HepG2 (cell line): ENCODE results near the gene HYAL1. TPM values are rescaled to one million over a fixed set of nuclear protein-coding genes. Genes with fewer than 3 reads are reported as not detected.

ENCODE experiments used
- AGO1 ChIP-seq: fragments of 200-400 bp; formaldehyde crosslinking; IDR thresholded peaks from 2 replicates; pipeline ENCODE4 v1.6.1; 2017; ENCODE audit warnings: mild to moderate bottlenecking, low read depth, low read length, moderate library complexity; ENCODE audit not compliant: poor library complexity, severe bottlenecking
- EEA1 ChIP-seq: sonication (generic); formaldehyde crosslinking; IDR thresholded peaks from 2 replicates; pipeline ENCODE4 v1.5.1; 2020; ENCODE audit warnings: mild to moderate bottlenecking, missing genetic modification reagents, borderline replicate concordance
- ELF1 ChIP-seq: sonication (generic); formaldehyde crosslinking; IDR thresholded peaks from 2 replicates; pipeline ENCODE4 v1.4.0; 2020; ENCODE audit warnings: missing genetic modification reagents
- HHEX ChIP-seq: IDR thresholded peaks from 2 replicates; pipeline ENCODE4 v1.6.1; 2016; ENCODE audit warnings: control low read depth
- HMGA1 ChIP-seq: sonication (generic); formaldehyde crosslinking; conservative IDR thresholded peaks from 2 replicates; pipeline ENCODE4 v1.4.0; 2020; ENCODE audit warnings: missing genetic modification reagents
- HOXA9 ChIP-seq: sonication (generic); formaldehyde crosslinking; IDR thresholded peaks from 2 replicates; pipeline ENCODE4 v1.8.1; 2022; ENCODE audit warnings: missing genetic modification reagents, mild to moderate bottlenecking, moderate library complexity, borderline replicate concordance
- LCORL ChIP-seq, 2 experiments: fragments of 450-650 bp in 1 of 2; sonication (generic) in 1 of 2; formaldehyde crosslinking in 1 of 2; IDR thresholded peaks; 2 replicates each; pipeline versions ENCODE4 v1.5.0 to v1.6.1; 2017 to 2020; ENCODE audit warnings: antibody characterized with exemption in 1 of 2, missing genetic modification reagents in 1 of 2
- PCBP2 ChIP-seq: fragments of 200-400 bp; formaldehyde crosslinking; optimal IDR thresholded peaks from 2 replicates; pipeline ENCODE3; 2018; ENCODE audit warnings: low read length, low read depth; ENCODE audit not compliant: poor library complexity, severe bottlenecking
- PHF5A ChIP-seq: IDR thresholded peaks from one replicate; pipeline ENCODE4 v1.6.1; 2018; ENCODE audit warnings: low read depth, missing genetic modification reagents; ENCODE audit not compliant: unreplicated experiment
- RFX3 ChIP-seq: IDR thresholded peaks from 2 replicates; pipeline ENCODE4 v1.6.1; 2016; ENCODE audit warnings: missing biosample characterization, missing genetic modification reagents
- SP5 ChIP-seq: IDR thresholded peaks from 2 replicates; pipeline ENCODE4 v1.6.1; 2016; ENCODE audit warnings: low read depth, borderline replicate concordance
- SRSF1 ChIP-seq: fragments of 200-400 bp; formaldehyde crosslinking; optimal IDR thresholded peaks from 2 replicates; pipeline ENCODE3; 2017; ENCODE audit warnings: mild to moderate bottlenecking, low read depth, low read length, moderate library complexity
- ZBTB34 ChIP-seq: sonication (generic); formaldehyde crosslinking; IDR thresholded peaks from 2 replicates; pipeline ENCODE4 v1.8.0; 2022; ENCODE audit warnings: mild to moderate bottlenecking, missing genetic modification reagents
- ZBTB39 ChIP-seq: sonication (generic); formaldehyde crosslinking; IDR thresholded peaks from 2 replicates; pipeline ENCODE4 v1.5.0; 2020; ENCODE audit warnings: missing genetic modification reagents
- ZBTB42 ChIP-seq: sonication (generic); formaldehyde crosslinking; IDR thresholded peaks from 2 replicates; pipeline ENCODE4 v1.5.0; 2020; ENCODE audit warnings: mild to moderate bottlenecking, missing genetic modification reagents
- ZKSCAN1 ChIP-seq: fragments of 150-350 bp; IDR thresholded peaks from 2 replicates; pipeline ENCODE4 v1.6.1; 2014; ENCODE audit warnings: low read length
- ZNF547 ChIP-seq: sonication (generic); formaldehyde crosslinking; IDR thresholded peaks from 2 replicates; pipeline ENCODE4 v1.5.1; 2020; ENCODE audit warnings: mild to moderate bottlenecking, missing genetic modification reagents
- ZNF557 ChIP-seq: sonication (generic); formaldehyde crosslinking; IDR thresholded peaks from 2 replicates; pipeline ENCODE4 v1.4.0; 2020; ENCODE audit warnings: missing genetic modification reagents
- ZNF629 ChIP-seq: sonication (generic); formaldehyde crosslinking; conservative IDR thresholded peaks from 2 replicates; pipeline ENCODE4 v1.5.0; 2020; ENCODE audit warnings: missing genetic modification reagents
- ZNF724P ChIP-seq: sonication (generic); formaldehyde crosslinking; IDR thresholded peaks from 2 replicates; pipeline ENCODE4 v1.8.0; 2022; ENCODE audit warnings: missing genetic modification reagents, borderline replicate concordance
- ZNF770 ChIP-seq: sonication (generic); formaldehyde crosslinking; IDR thresholded peaks from 2 replicates; pipeline ENCODE4 v1.5.0; 2020; ENCODE audit warnings: mild to moderate bottlenecking, missing genetic modification reagents
- ZNF782 ChIP-seq: sonication (generic); formaldehyde crosslinking; IDR thresholded peaks from 2 replicates; pipeline ENCODE4 v1.4.0; 2020; ENCODE audit warnings: missing genetic modification reagents, mild to moderate bottlenecking, borderline replicate concordance
- ZSCAN12 ChIP-seq: sonication (generic); formaldehyde crosslinking; IDR thresholded peaks from 2 replicates; pipeline ENCODE4 v1.9.0; 2021; ENCODE audit warnings: mild to moderate bottlenecking, missing genetic modification reagents
- polyA plus RNA-seq, 8 experiments: library from polyadenylated mRNA; depleted of rRNA in 3 of 8; stranded (reverse) in 7 of 8; unstranded in 1 of 8; fragments of >200 nt; fragmentation: Illumina TruSeq in 4 of 8; extraction: Trizol in 4 of 8; gene quantifications; 2 replicates each; pipeline versions ENCODE4 v1.2.1 to v1.2.3, GENCODE V29; 2011 to 2016; ENCODE audit warnings: low read depth in 4 of 8, missing spikeins in 1 of 8, mixed read lengths in 1 of 8; ENCODE audit not compliant: insufficient read depth in 1 of 8
- total RNA-seq, 5 experiments: library from RNA; depleted of rRNA; stranded (reverse); fragments of >200 nt; fragmentation: Illumina TruSeq; extraction: Trizol; gene quantifications; 2 replicates each; pipeline ENCODE4 v1.2.3, GENCODE V29; 2016; ENCODE audit warnings: low read depth in 1 of 5

Gene HYAL1
- total and polyA plus RNA-seq, 2 of the 13 experiments (the other 11 are each of a cell fraction or from before 2014, with no cell fraction given) = 76.5 to 193 TPM

- TF ChIP-seq ZNF770 (CRISPR knock-in tag) (peak; percentile 48; the same call in 1 of the 2 replicates), HHEX (no peak), ZSCAN12 (CRISPR knock-in tag) (no peak), ZNF557 (CRISPR knock-in tag) (no peak), HMGA1 (CRISPR knock-in tag) (no peak), PHF5A (CRISPR knock-in tag) (no peak), ZNF724P (CRISPR knock-in tag) (no peak), ZNF547 (CRISPR knock-in tag) (peak; percentile 31; the same call in 1 of the 2 replicates), ZKSCAN1 (no peak), ELF1 (peak; percentile 92), ZBTB39 (CRISPR knock-in tag) (no peak), LCORL (IDR thresholded peaks at IDR 0.05) (no peak), LCORL (CRISPR knock-in tag; IDR thresholded peaks at IDR 0.05) (peak; percentile 50; the same call in 1 of the 2 replicates), SP5 (CRISPR knock-in tag) (0 out of 2 replicates have a peak, but pooled peaks have one; percentile 11), SRSF1 (no peak), ZBTB34 (CRISPR knock-in tag) (no peak), RFX3 (CRISPR knock-in tag) (no peak), HOXA9 (CRISPR knock-in tag) (no peak), ZNF629 (CRISPR knock-in tag) (no peak), EEA1 (CRISPR knock-in tag) (0 out of 2 replicates have a peak, but pooled peaks have one; percentile 32), AGO1 (peak; percentile 97), ZNF782 (CRISPR knock-in tag) (peak; percentile 85; the same call in 1 of the 2 replicates), PCBP2 (no peak), ZBTB42 (CRISPR knock-in tag) (no peak)
Measured at GRCh38 chr3:50327943-50328691, 24.7 kb upstream of the HYAL1 start, which contains the start of gene TUSC2 (continued).
